ENCODE measurements around the gene TMIGD2.

DNA sequence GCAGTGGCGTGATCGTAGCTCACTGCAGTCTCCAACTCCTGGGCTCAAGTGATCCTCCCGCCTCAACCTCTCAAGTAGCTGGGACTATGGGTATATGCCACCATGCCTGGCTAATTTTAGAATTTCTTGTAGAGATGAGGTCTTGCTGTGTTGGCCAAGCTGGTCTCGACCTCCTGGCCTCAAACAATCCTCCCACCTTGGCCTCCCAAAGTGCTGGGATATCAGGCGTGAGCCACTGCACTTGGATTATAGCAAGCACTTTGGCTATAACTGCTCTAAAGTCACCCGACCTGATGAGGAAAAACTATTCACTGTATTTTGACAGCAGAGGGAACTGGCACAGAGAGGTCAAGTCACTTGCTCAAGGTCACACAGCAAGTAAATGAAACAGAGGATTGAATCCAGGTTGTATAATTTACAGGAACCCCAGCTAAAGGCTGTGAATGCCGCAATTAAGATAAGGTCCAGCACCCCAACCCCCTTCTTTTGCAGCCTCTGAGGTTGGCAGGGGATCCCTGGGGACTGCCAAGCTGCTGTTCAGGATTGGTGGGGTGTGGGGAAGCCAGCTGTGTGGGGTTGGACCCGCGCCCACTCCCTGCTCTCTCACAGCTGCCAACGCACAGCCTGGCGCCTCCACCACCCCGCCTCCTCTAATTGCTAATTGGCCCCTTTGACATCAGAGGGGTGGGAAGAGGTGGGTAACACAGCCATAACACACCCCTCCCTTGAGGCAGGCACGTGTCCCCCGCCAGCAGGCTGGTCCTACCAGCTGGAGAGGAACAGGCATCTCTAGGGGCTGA, 6.0 kb downstream of the TMIGD2 start:
- TF ChIP-seq EP300 (IDR thresholded peaks at IDR 0.05; ENCODE audit: borderline replicate concordance) (no peak), TCF12 (IDR thresholded peaks at IDR 0.05; ENCODE audit: low read depth) (no peak), TAF1 (IDR thresholded peaks at IDR 0.05; ENCODE audit: low read depth) (no peak), MAX (IDR thresholded peaks at IDR 0.05) (peak; percentile 68)
- TF ChIP-seq, protein P1, sequence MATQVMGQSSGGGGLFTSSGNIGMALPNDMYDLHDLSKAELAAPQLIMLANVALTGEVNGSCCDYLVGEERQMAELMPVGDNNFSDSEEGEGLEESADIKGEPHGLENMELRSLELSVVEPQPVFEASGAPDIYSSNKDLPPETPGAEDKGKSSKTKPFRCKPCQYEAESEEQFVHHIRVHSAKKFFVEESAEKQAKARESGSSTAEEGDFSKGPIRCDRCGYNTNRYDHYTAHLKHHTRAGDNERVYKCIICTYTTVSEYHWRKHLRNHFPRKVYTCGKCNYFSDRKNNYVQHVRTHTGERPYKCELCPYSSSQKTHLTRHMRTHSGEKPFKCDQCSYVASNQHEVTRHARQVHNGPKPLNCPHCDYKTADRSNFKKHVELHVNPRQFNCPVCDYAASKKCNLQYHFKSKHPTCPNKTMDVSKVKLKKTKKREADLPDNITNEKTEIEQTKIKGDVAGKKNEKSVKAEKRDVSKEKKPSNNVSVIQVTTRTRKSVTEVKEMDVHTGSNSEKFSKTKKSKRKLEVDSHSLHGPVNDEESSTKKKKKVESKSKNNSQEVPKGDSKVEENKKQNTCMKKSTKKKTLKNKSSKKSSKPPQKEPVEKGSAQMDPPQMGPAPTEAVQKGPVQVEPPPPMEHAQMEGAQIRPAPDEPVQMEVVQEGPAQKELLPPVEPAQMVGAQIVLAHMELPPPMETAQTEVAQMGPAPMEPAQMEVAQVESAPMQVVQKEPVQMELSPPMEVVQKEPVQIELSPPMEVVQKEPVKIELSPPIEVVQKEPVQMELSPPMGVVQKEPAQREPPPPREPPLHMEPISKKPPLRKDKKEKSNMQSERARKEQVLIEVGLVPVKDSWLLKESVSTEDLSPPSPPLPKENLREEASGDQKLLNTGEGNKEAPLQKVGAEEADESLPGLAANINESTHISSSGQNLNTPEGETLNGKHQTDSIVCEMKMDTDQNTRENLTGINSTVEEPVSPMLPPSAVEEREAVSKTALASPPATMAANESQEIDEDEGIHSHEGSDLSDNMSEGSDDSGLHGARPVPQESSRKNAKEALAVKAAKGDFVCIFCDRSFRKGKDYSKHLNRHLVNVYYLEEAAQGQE (IDR thresholded peaks at IDR 0.05; ENCODE audit: low read depth), result no peak

Data from Ishikawa (cell line).